RPMI7951 (cell line): ENCODE data around the gene CLEC16A. TPM values are rescaled to one million over a fixed set of nuclear protein-coding genes. Genes with fewer than 3 reads are reported as not detected.
"Not testable (repeated sequence)": the region's sequence is repeated elsewhere in the genome, so short reads cannot be mapped to it uniquely, and the experiment has no call there.

Experiments
- DNase-seq: peaks from one replicate; pipeline ENCODE4 v3.0.0-alpha.2; 2012; ENCODE audit warnings: low read depth
- total RNA-seq: library from RNA; depleted of rRNA; stranded (reverse); fragments of >200 nt; shearing (Covaris generic); gene quantifications from 2 replicates; pipeline ENCODE4 v1.2.3, GENCODE V29; 2014

The CLEC16A gene
- total RNA-seq, 1 experiment from 2014 or later, result 8.8 TPM

- DNase-seq, result no peak
These were observed 3.8 kb upstream of the CLEC16A start for GRCh38 chr16:10940501-10941079.

GRCh38 chr16:10941127-10941933, 3.0 kb upstream of the CLEC16A start:
- no peak for DNase-seq

DNA sequence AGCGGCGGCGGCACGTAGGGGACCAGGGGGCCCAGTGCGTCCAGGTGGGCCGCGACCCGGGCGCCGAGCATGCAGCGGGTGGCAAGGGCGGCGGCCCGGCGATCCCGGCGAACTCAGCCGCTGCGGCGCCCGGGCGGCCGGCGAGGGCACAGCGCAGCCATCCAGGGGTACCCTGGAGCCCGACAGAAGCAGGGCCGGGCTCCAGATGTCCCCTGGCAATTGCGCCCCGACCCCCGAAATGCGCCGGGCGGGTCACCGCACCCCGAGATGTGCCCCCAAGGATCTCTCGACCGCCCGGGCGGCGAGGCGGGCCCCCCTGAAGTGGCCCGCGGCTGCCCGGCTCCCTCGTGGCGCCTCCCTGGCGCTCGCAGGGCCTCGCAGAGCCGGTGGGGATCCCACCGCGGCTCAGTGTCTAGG, 2.4 kb upstream of the CLEC16A start:
- DNase-seq, result not testable (repeated sequence)

DNA sequence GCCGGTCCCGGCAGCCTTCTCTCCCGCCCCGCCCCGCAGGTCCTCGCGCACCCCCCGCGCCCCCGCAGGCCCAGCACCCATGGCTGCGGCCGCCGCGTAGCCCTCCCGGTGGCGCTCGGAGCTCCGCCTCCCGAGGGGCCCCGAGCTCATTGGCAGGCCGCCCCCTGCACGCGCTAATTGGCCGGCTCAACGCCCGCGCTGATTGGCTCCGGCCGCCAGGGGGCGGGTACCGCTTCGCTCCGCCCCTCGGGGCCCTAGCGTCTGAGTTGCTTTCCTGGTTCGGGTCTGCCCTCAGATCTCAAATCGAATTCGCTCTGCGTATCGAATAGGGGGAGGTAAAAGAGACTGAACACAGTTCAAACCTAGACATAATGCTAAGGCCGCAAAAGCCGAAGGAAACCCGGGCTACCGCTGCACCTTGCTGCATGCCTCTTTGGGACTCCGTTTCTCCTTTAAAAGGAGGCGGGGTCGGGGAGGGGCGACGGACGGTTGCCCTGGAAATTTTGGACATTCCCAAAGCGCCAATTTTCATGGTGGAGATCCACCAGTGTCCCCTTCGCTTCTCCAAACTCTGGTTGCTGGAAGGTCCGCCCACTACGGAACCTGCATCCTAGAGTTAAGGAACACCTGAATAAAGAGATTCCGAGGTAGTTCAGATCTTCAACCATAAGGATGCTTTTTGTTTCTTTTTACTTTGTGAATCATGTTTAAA, 1.9 kb upstream of the CLEC16A start, which contains the start of gene DEXI:
Gene DEXI, minus strand, starts transcription at position 117 of the 712 bp plus-strand sequence. CDS start 463 bp downstream, outside the sequence.
- peak; percentile 85 for DNase-seq

DNA sequence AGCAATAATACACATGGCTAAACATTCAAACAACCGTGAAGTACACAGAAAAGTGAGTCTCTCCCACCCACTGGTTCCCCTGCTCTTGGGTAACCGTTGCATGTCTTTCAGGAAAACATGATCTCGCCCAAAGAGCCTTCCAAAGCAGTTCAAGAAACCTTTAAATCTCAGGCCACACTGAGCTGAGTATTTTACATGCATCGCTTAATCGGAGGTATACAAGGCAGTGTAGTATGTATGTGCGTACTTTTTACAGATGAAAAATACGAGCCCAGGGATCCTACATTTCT, 1.4 kb upstream of the CLEC16A start:
- no peak for DNase-seq

DNA sequence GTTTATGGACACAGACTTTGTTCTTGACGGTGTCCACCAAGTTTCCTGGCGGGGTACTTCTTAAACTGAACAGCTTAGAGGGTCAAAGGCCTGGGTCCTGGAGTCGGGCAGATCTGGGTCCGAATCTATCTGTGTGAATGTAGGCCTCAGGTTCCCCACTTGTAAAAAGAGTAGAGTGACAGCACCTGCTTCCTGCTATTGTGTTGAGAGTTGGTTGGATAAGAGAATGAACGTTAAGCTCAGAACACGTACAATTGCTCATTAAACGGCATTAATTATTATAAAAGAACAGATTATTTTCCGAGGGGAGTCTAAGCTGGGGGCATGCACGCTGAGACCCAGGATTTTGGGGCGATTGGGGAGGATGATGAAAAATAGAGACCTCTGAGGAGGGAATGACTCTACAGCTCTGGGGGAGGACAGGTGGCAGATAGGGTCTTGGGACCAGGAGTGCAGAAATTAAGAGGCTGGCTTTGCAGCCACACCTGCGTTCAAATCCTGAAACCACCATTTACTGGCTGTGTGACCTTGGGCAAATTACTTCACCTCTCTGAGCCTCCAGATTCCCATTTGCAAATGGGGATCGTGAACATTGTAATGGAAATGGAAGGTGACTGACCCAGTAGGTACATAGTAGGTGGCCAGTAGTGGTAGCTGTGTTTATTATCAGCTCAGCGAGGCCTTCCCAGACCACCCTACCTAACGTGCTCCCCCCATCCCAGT, 862 bp downstream of the CLEC16A start:
- DNase-seq, result no peak

DNA sequence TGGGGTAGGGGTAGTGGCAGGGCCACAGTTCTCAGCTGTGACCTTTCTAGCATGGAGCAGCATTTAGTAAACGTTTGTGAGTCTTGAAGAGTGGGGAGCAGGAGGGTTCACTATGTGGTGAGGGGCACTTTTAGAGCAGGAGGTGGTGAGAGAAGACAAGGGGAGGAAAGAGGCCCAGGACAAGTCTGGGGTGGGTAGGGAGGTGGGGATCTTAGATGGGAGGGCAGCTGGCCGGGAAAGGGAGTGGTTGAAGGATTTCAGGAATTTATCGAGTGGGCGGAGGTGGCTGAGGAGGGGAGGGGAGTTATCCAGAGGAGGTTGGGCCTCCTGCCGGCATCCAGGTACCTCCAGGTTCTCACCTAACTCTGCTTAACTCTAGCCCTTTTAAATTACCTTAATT, 1.9 kb downstream of the CLEC16A start:
- DNase-seq, result no peak

GRCh38 chr16:10947211-10947787, 2.9 kb downstream of the CLEC16A start:
- DNase-seq, result no peak

GRCh38 chr16:10949424-10949970, 5.1 kb downstream of the CLEC16A start:
- DNase-seq, result peak; percentile 22

GRCh38 chr16:10950393-10950792, 6.0 kb downstream of the CLEC16A start:
- no peak for DNase-seq

DNA sequence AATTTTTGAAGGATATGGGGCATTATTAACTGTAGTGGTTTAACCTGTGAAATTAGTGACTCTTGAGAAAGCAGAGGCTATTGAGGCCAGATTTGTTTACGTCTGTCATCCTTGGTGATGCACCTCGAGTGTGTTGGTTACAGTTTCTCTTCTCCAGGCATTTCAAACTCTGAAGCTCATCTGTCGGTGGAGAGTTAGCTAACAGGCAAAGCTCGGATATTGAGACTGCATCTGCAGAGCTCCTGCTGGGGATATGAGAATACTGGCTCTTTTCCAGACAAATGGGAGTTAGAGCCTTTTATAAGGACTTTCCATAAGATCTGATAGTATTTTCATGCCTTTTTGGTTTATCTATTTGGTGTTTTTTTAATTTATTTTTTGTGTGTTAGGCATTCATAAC, 6.7 kb downstream of the CLEC16A start:
- no peak for DNase-seq

GRCh38 chr16:10954903-10955302, 10.5 kb downstream of the CLEC16A start:
- DNase-seq, result no peak

DNA sequence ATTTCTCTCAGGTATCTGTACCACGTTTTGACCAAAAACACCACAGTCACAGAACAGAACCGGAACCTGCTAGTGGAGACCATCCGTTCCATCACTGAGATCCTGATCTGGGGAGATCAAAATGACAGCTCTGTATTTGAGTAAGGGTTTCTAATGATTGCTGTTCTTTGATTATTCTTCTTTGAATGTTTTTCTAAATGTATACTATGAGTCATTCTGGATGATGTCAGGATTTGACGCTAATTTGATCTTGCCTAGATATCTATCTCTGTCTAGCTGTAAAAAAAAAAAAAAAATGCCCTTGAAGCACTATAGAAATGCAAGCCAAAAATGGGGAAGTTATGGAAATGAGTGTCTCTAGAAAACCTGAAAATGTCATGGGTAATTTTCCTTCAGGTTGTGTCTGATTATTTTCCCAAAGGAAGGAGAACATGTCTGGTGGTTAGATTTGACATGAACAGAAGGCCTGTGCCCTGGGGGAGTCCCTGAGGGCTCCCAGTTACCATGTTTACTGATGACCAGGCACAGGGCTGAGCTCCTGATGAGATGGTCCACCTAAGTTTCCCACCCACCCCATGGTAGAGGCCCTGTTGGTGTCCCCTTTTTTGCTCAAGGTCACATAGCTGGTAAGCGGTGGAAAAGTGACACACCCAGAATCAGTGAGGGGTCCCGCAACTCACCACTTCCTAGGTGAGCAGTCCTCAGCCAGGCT, 13.6 kb downstream of the CLEC16A start:
- peak; percentile 52 for DNase-seq

GRCh38 chr16:10959161-10959560, 14.8 kb downstream of the CLEC16A start:
- DNase-seq, result no peak

- peak; percentile 79 for DNase-seq
These were observed 16.9 kb downstream of the CLEC16A start for GRCh38 chr16:10961231-10961630.

- DNase-seq, result peak; percentile 87
These were observed 19.9 kb downstream of the CLEC16A start for GRCh38 chr16:10964039-10964890.

GRCh38 chr16:10964891-10965326, 20.5 kb downstream of the CLEC16A start:
- no peak for DNase-seq

DNA sequence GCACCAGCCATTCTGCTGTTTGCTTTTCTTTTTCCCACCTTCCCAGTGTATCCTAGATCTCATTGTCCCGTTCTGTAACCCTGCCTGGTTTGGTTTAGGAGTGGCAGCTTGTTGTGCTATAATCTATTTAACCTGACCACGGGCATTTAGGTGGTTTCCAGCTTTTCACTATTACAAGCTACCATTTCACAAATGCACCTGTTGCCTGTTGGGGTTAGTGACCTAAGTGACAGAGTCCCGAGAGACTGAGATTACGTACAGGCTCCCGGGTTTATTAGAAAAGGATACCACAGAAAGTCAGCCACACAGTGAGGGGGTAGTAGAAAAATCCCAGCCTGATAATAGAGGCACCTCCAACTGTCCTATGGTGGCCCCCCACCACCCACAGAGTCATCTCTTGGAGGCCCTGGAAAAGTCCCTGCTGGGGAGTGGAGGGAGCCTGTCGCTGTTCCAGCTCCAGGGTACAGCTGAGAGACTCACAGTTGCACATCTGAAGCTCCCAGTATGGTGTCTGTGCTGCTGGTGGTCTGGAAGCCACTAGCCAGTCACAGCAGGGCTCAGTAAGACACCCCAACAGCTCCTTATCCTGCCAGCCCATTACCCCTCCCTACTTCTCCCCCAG, 21.2 kb downstream of the CLEC16A start:
- no peak for DNase-seq

GRCh38 chr16:10966129-10966528, 21.8 kb downstream of the CLEC16A start:
- no peak for DNase-seq
